Thyroid gland (tissue), 4 donors: ENCODE results near the gene SEC22A. TPM values are rescaled to one million over a fixed set of nuclear protein-coding genes. Genes with fewer than 3 reads are reported as not detected.

ENCODE experiments used
- DNase-seq, 2 donors: peaks; one replicate each; pipeline ENCODE4 v3.0.0-alpha.2; 2019
- H3K27ac ChIP-seq, 3 donors: fragments of 200-600 bp; sonication (generic); 1 replicate in 2 of 3; 2 replicates in 1 of 3; pipeline ENCODE4 v1.5.1; 2016 to 2019; ENCODE audit warnings: mild to moderate bottlenecking in 1 of 3, moderate library complexity in 1 of 3
- H3K27me3 ChIP-seq: fragments of 200-600 bp; sonication (generic); one replicate; pipeline ENCODE4 v1.5.1; 2019
- H3K36me3 ChIP-seq, 2 donors: fragments of 200-600 bp; sonication (generic); one replicate each; pipeline ENCODE4 v1.5.1; 2016 to 2019
- H3K4me1 ChIP-seq, 2 donors: fragments of 200-600 bp; sonication (generic); one replicate each; pipeline ENCODE4 v1.5.1; 2017 to 2019
- H3K4me3 ChIP-seq, 3 donors: fragments of 200-600 bp; sonication (generic); replicated peaks in 1 of 3; 1 replicate in 2 of 3; 2 replicates in 1 of 3; pipeline ENCODE4 v1.5.1; 2016; ENCODE audit warnings: mild to moderate bottlenecking in 1 of 3
- H3K9me3 ChIP-seq: fragments of 200-600 bp; sonication (generic); one replicate; pipeline ENCODE4 v1.5.1; 2017
- CTCF ChIP-seq, 6 experiments: fragments of 200-600 bp in 3 of 6; fragments of 450-650 bp in 3 of 6; sonication (generic) in 3 of 6; IDR thresholded peaks; one replicate each; pipeline ENCODE4 v1.5.1; 2016 to 2019; ENCODE audit warnings: antibody characterized with exemption in 6 of 6, mild to moderate bottlenecking in 2 of 6, inconsistent platforms in 1 of 6, moderate library complexity in 1 of 6
- POLR2A ChIP-seq, 2 donors: fragments of 450-650 bp; IDR thresholded peaks; one replicate each; pipeline ENCODE4 v1.6.1; 2017; ENCODE audit warnings: antibody characterized with exemption in 2 of 2, mild to moderate bottlenecking in 2 of 2, moderate library complexity in 1 of 2
- WGBS, 2 donors: methylation state at CpG; one replicate each; pipeline ENCODE4 v1.1.5; 2017; 5-methylcytosine and 5-hydroxymethylcytosine counted together
- intact Hi-C: fragments of 100-400 bp; cut with DNase I; formaldehyde crosslinking; loops from one replicate; pipeline ENCODE4 v1.15.1; 2023
- total RNA-seq, 4 donors: library from RNA; depleted of rRNA; stranded (reverse); fragments of >200 nt; gene quantifications; one replicate each; pipeline ENCODE4 v1.2.3, GENCODE V29; 2016

The SEC22A gene
- total RNA-seq, 4 donors from 2014 or later, result 22.4 to 45.2 (median 33.6) TPM

GRCh38 chr3:123271466-123272159, 69.9 kb downstream of the SEC22A start:
- intact Hi-C loops, result no loop called here
- Histone ChIP-seq H3K36me3 (peaks cover 0 to 5% of the 10 kb centered on the region in 2 donors), H3K9me3 (no peaks in the 10 kb centered on the region), H3K27ac (no peak overlapping the region), H3K27me3 (no peaks in the 10 kb centered on the region), H3K4me3 (no peak overlapping the region), H3K4me1 (no peaks in the 10 kb centered on the region)
- TF ChIP-seq CTCF (IDR thresholded peaks at IDR 0.05) (no peak), POLR2A (IDR thresholded peaks at IDR 0.05) (no peak)
- DNase-seq, result no peak
- 69 to 73% methylated on average over 5 of the region's 5 CpGs for WGBS, 2 donors

- WGBS, 2 donors, result 98 to 100% methylated on average over 2 of the region's 2 CpGs
- Histone ChIP-seq H3K27ac (no peak overlapping the region), H3K9me3 (no peaks in the 10 kb centered on the region), H3K27me3 (no peaks in the 10 kb centered on the region), H3K36me3 (peaks cover 0 to 5% of the 10 kb centered on the region in 2 donors), H3K4me3 (no peak overlapping the region), H3K4me1 (no peaks in the 10 kb centered on the region)
- TF ChIP-seq CTCF (IDR thresholded peaks at IDR 0.05) (no peak), POLR2A (IDR thresholded peaks at IDR 0.05) (no peak)
- no peak for DNase-seq
- intact Hi-C loops, result no loop called here
These were observed 70.8 kb downstream of the SEC22A start for GRCh38 chr3:123272547-123272946.

GRCh38 chr3:123275691-123276090, 73.9 kb downstream of the SEC22A start:
- H3K27me3 ChIP-seq, result no peaks in the 10 kb centered on the region
- H3K4me3 ChIP-seq, result no peak overlapping the region
- H3K4me1 ChIP-seq, result no peaks in the 10 kb centered on the region
- WGBS, 2 donors, result 61 to 78% methylated on average over 3 of the region's 3 CpGs
- peaks cover 0 to 5% of the 10 kb centered on the region in 2 donors for H3K36me3 ChIP-seq
- intact Hi-C loops, result no loop called here
- H3K27ac ChIP-seq, result no peak overlapping the region
- H3K9me3 ChIP-seq, result no peaks in the 10 kb centered on the region
- DNase-seq, result no peak
- TF ChIP-seq POLR2A (IDR thresholded peaks at IDR 0.05) (no peak), CTCF (IDR thresholded peaks at IDR 0.05) (no peak)

- H3K36me3 ChIP-seq, result peaks cover 0 to 5% of the 10 kb centered on the region in 2 donors
- H3K27ac ChIP-seq, result no peak overlapping the region
- no peak for DNase-seq
- WGBS, 2 donors, result 78 to 83% methylated on average over 10 of the region's 10 CpGs
- no peaks in the 10 kb centered on the region for H3K27me3 ChIP-seq
- H3K4me1 ChIP-seq, result no peaks in the 10 kb centered on the region
- TF ChIP-seq CTCF (IDR thresholded peaks at IDR 0.05), result no peak
- no peak for TF ChIP-seq POLR2A (IDR thresholded peaks at IDR 0.05)
- H3K4me3 ChIP-seq, result no peak overlapping the region
- H3K9me3 ChIP-seq, result no peaks in the 10 kb centered on the region
- intact Hi-C loops, result no loop called here
These were observed 74.7 kb downstream of the SEC22A start for GRCh38 chr3:123276346-123277006.

GRCh38 chr3:123277106-123277505, 75.4 kb downstream of the SEC22A start:
- Histone ChIP-seq H3K27me3 (no peaks in the 10 kb centered on the region), H3K36me3 (peaks cover 0 to under 1% of the 10 kb centered on the region in 2 donors), H3K4me1 (no peaks in the 10 kb centered on the region), H3K9me3 (no peaks in the 10 kb centered on the region), H3K4me3 (no peak overlapping the region), H3K27ac (no peak overlapping the region)
- TF ChIP-seq POLR2A (IDR thresholded peaks at IDR 0.05) (no peak), CTCF (IDR thresholded peaks at IDR 0.05) (no peak)
- WGBS, 2 donors, result 85 to 92% methylated on average over 6 of the region's 6 CpGs
- intact Hi-C loops, result no loop called here
- no peak for DNase-seq
